Activated gamma-delta T cell (primary cell): ENCODE data around the gene METTL3.

Experiments used
- DNase-seq: peaks from one replicate; lab custom pipeline; 2025; lab: John Stamatoyannopoulos, UW

METTL3 gene

GRCh38 chr14:21526672-21527317 is 15.7 kb upstream of the METTL3 start:
- DNase-seq, result no peak

- DNase-seq, result peak; percentile 28
These were observed 15.0 kb upstream of the METTL3 start, which contains the start of gene SALL2 for GRCh38 chr14:21525962-21526671. Gene SALL2 (minus strand): TSS chr14:21526346. CDS start chr14:21526127, 219 bp downstream.

- DNase-seq, result no peak
These were observed 14.4 kb upstream of the METTL3 start for GRCh38 chr14:21525571-21525961.

- no peak for DNase-seq
These were observed 13.7 kb upstream of the METTL3 start for GRCh38 chr14:21524575-21525490.

- DNase-seq, result no peak
These were observed 12.1 kb upstream of the METTL3 start for GRCh38 chr14:21523203-21523602.

GRCh38 chr14:21521501-21521900 is 10.4 kb upstream of the METTL3 start:
- DNase-seq, result no peak

GRCh38 chr14:21520767-21521166 is 9.6 kb upstream of the METTL3 start:
- no peak for DNase-seq

- no peak for DNase-seq
These were observed 7.6 kb upstream of the METTL3 start for GRCh38 chr14:21518725-21519124.

- DNase-seq, result no peak
These were observed 3.2 kb upstream of the METTL3 start for GRCh38 chr14:21514341-21514740.

GRCh38 chr14:21509432-21510143 is 1.6 kb downstream of the METTL3 start:
- DNase-seq, result no peak

GRCh38 chr14:21506557-21506956 is 4.6 kb downstream of the METTL3 start:
- DNase-seq, result no peak

GRCh38 chr14:21505012-21505553 is 6.1 kb downstream of the METTL3 start:
- DNase-seq, result no peak

- DNase-seq, result no peak
These were observed 7.8 kb downstream of the METTL3 start for GRCh38 chr14:21503376-21503775.

- no peak for DNase-seq
These were observed 9.6 kb downstream of the METTL3 start for GRCh38 chr14:21501568-21501967.

- DNase-seq, result no peak
These were observed 12.3 kb downstream of the METTL3 start for GRCh38 chr14:21498540-21499526.

GRCh38 chr14:21496453-21496852 is 14.7 kb downstream of the METTL3 start:
- no peak for DNase-seq

GRCh38 chr14:21494902-21495762 is 16.0 kb downstream of the METTL3 start:
- DNase-seq, result no peak

- DNase-seq, result no peak
These were observed 24.5 kb downstream of the METTL3 start for GRCh38 chr14:21486640-21487087.
